ENCODE measurements around the gene COPS9. TPM values are rescaled to one million over a fixed set of nuclear protein-coding genes. Genes with fewer than 3 reads are reported as not detected.

Gene COPS9
- total RNA-seq, 1 experiment from 2014 or later, result 204 TPM

DNA sequence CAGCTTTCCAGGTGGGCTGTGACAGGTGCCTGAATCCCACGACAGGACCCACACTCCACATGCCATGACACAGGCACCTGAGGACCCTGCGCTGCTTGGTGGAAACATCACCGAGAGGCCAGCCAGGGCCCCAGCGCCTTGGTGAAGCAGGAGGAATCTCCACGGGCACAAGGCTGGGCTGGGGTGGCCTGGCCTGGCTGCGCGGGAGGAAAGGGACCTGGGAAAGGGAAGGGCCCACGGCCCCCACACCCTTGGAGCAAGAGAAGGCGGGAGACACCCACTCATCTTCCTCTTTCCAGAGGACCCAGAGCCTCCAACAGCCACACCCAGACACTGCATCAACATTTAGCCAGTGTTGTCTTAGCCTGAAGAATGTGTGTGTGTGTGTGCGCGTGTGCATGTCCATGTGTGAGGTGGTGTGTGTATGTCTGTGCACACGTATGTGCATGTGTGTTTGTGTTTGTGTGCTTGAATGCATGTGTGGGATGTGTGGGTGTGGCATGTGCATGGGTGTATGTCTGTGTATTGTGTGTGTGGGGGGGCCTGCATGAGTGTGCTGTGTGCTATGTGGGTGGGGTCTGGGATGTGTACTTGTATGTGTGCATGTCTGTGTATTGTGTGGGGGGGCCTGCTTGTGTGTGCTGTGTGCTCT, 10.6 kb upstream of the COPS9 start:
- Histone ChIP-seq H3K36me3 (replicated peaks; ENCODE audit: control insufficient read depth, insufficient read depth, low read length) (no peaks in the 10 kb centered on the region), H3K4me3 (ENCODE audit: insufficient read depth, low read depth, low read length) (no peak overlapping the region), H3K27me3 (ENCODE audit: control insufficient read depth, insufficient read depth, low read length) (no peaks in the 10 kb centered on the region)
- no peak for DNase-seq

DNA sequence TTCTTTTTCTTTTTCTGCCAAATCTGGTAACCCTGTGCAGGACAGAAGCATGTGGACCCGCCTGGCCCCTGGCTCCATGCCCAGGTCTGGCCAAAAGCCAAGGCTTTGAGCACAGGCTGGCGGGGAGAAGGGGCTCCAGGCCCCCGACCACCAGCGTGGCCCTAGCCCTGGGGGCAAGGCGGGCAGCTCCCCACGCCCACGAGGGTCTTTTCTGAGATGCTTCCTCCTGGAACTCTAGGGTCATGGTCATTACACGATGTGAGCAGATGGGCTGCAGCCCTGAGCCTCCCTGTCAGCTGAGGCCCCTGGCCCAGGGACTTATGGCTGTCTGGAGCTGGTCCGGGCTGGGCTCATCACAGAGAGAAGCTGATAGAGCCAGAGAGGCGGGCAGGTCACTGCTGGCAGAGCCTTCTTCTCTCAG, 10.0 kb upstream of the COPS9 start:
- Histone ChIP-seq H3K36me3 (replicated peaks; ENCODE audit: control insufficient read depth, insufficient read depth, low read length) (no peaks in the 10 kb centered on the region), H3K27me3 (ENCODE audit: control insufficient read depth, insufficient read depth, low read length) (no peaks in the 10 kb centered on the region), H3K4me3 (ENCODE audit: insufficient read depth, low read depth, low read length) (no peak overlapping the region)
- DNase-seq, result no peak

DNA sequence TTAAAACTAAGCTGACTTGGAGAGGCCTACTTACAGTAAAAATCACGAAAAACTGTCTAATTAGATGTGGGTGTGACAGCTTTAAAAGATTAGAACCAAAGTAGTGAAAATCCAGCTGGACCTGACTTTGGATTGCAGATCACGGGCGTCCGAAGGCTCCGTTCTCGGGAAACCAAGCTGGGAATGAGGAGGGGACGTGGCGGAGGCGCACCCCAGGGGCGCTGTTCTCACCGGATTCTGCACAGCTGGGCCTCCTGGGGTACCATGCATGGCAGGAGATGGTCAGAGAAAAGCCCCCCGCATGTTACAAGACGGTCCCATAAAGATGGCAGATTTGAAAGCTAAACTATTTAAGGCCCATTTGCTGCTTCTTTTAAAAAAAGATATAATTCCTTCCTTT, 9.4 kb upstream of the COPS9 start:
- H3K4me3 ChIP-seq (ENCODE audit: insufficient read depth, low read depth, low read length), result no peak overlapping the region

DNA sequence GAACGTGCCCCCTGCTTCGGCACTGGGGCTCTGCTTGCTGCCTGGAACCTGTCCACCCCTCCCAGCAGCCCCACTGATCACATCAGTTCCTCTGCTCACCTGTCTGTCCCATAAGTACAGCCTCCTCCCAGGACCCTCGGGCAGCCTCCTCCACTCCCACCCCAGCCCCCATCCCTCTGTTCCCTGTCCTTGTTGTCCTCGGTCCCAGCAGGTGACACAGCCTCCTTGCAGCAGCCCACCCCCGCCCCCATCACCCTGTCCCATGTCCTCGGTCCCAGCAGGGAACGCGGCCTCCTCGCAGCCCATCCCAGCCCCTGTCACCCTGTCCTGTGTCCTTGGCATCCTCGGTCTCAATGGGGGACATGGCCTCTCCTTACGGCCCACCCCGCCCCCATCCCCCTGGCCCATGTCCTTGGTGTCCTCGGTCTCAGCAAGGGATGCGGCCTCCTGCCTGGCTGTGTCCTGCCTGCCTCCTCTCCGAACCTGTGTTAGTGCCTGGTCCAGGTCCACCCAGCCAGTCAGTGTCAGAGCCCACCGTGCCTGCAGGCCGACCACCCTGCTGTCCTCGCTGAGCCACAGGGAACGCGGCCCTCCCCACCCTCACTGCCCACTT, 8.7 kb upstream of the COPS9 start:
- DNase-seq, result no peak
- H3K36me3 ChIP-seq (replicated peaks; ENCODE audit: control insufficient read depth, insufficient read depth, low read length), result no peaks in the 10 kb centered on the region
- H3K4me3 ChIP-seq (ENCODE audit: insufficient read depth, low read depth, low read length), result no peak overlapping the region

More for the DNA sequence above, 9.4 kb upstream of the COPS9 start:
- Histone ChIP-seq H3K36me3 (replicated peaks; ENCODE audit: control insufficient read depth, insufficient read depth, low read length) (no peaks in the 10 kb centered on the region), H3K27me3 (ENCODE audit: control insufficient read depth, insufficient read depth, low read length) (no peaks in the 10 kb centered on the region)
- no peak for DNase-seq

DNA sequence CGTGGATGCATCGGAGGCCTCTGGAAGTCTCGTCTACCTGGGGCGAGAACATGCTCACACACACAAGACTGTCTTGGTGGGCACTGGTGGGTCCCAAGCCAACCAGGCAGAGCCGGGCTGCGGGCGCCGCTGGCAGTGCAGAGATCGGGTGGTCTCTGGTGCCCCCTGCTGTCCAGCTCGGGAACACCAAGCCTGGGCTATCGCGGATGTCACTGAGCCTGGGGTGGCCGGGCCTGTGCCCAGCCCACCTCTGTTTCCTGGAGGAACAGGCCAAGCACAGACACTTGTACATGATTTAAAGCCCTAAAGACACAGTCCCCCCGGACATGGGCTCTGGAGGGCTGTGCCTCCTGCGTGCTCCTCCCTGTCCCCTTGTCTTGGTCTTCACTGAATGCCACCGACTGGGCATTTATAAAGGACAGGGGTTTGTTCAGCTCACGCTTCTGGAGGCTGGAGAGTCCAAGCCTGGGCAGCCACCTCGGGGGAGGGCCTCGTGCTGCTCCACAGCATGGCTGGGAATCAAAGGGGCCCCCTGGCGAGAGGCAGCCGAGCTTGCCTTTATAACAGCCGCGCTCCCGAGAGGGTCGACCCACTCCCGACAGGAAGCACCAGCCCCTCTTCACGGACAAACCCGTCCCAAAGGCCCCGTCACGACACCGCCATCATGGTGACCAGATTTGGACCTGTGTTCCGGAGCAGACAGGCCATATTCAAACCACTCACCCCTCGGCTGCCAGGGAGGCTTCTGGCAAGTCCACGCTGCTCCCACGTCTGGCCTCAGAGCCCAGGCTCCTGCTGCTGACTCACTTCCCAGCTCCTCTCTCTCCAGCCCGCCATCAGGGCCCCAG, 7.9 kb upstream of the COPS9 start:
- peak; percentile 96 for DNase-seq
- Histone ChIP-seq H3K4me3 (ENCODE audit: insufficient read depth, low read depth, low read length) (no peak overlapping the region), H3K36me3 (replicated peaks; ENCODE audit: control insufficient read depth, insufficient read depth, low read length) (no peaks in the 10 kb centered on the region), H3K27me3 (ENCODE audit: control insufficient read depth, insufficient read depth, low read length) (no peaks in the 10 kb centered on the region)

More for the DNA sequence above, 8.7 kb upstream of the COPS9 start:
- H3K27me3 ChIP-seq (ENCODE audit: control insufficient read depth, insufficient read depth, low read length), result no peaks in the 10 kb centered on the region

DNA sequence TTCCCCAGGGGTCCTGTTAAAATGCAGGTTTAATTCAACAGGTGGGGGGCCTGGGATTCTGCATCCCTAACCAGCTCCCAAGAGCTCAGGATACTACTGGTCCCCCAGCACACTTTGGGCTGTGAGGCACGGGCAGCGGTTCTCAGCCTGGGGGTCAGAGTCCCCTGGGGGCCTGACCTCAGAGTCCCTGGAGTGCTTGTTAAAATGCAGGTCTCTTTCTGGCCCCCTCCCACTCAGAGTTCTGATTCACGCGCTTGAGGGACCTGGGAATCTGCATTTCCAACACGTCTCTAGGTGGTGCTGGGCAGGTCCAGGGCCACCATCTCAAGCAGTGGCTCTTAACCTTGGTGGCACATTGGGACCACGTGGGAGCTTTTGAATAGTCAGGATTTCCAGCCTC, 7.2 kb upstream of the COPS9 start:
- no peak for DNase-seq
- H3K36me3 ChIP-seq (replicated peaks; ENCODE audit: control insufficient read depth, insufficient read depth, low read length), result no peaks in the 10 kb centered on the region
- H3K27me3 ChIP-seq (ENCODE audit: control insufficient read depth, insufficient read depth, low read length), result no peaks in the 10 kb centered on the region
- no peak overlapping the region for H3K4me3 ChIP-seq (ENCODE audit: insufficient read depth, low read depth, low read length)

DNA sequence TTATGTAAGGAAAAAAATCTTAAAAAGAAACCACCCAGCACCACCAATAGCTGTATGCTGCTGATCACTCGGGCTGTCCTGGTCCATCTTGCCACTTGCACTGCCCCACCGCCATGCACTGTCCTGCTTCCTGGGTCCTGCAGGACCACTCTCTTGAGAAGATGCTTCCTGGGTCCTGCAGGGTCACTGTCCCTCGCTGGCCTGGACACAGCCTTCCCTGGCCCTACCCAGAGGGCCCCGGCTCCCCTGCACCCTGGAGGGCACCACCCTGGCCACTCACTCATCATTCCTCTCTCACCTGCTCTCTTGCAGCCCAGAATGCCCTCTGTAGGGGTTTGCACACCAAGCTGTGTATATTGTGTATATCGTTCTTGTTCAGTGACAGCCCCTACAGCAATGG, 6.8 kb upstream of the COPS9 start:
- no peaks in the 10 kb centered on the region for H3K27me3 ChIP-seq (ENCODE audit: control insufficient read depth, insufficient read depth, low read length)
- no peak for DNase-seq
- H3K36me3 ChIP-seq (replicated peaks; ENCODE audit: control insufficient read depth, insufficient read depth, low read length), result no peaks in the 10 kb centered on the region
- H3K4me3 ChIP-seq (ENCODE audit: insufficient read depth, low read depth, low read length), result no peak overlapping the region

DNA sequence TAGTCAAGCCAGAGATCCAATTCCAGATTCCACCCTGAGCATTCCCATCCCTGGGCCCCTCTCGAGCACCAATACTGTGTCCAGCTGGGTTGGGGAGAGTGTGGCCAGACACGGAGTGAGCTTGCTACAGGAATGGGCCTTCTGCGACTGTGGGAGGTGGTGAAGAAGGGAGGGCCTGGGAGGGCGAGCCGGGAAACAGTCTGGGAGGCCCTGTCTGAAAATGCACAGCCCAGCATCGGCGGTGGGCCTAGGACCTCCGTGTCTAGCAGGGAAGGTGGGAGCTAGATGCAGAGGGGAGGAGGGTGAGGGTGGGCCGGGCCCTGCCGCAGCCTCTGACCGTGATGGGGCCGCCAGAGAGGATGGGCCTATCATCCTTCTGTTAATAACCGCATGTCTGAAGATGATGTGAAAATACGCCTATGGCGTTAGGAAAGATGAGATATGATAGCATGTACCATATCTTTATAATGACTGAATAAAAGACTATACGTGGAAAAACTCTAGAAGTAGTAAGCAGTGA, 6.2 kb upstream of the COPS9 start:
- DNase-seq, result no peak
- H3K4me3 ChIP-seq (ENCODE audit: insufficient read depth, low read depth, low read length), result no peak overlapping the region
- H3K36me3 ChIP-seq (replicated peaks; ENCODE audit: control insufficient read depth, insufficient read depth, low read length), result no peaks in the 10 kb centered on the region

DNA sequence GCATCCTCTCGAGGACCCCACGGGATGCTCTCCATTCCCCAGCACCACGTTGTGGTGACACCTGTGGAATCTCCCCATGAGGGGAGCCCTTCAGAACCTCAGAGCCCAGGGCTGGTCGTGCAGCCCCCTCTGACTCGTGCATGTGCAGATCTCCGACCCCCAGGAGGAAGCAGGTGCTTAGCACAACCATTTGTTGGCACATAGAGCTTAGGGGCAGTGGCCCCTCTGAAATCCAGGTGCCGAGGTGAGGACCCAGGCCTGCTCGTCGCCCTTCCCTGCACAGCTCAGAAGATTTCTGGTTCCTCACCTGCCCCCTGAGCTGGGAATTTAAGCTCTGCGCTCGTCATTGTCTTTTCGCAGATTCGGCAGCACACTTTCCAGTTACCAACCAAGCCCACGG, 5.6 kb upstream of the COPS9 start:
- peaks cover 4% of the 10 kb centered on the region; the same call in 1 of the 2 replicates for H3K27me3 ChIP-seq (ENCODE audit: control insufficient read depth, insufficient read depth, low read length)
- no peak for DNase-seq
- H3K36me3 ChIP-seq (replicated peaks; ENCODE audit: control insufficient read depth, insufficient read depth, low read length), result no peaks in the 10 kb centered on the region

More for the DNA sequence above, 6.2 kb upstream of the COPS9 start:
- H3K27me3 ChIP-seq (ENCODE audit: control insufficient read depth, insufficient read depth, low read length), result no peaks in the 10 kb centered on the region; the same call in 1 of the 2 replicates

DNA sequence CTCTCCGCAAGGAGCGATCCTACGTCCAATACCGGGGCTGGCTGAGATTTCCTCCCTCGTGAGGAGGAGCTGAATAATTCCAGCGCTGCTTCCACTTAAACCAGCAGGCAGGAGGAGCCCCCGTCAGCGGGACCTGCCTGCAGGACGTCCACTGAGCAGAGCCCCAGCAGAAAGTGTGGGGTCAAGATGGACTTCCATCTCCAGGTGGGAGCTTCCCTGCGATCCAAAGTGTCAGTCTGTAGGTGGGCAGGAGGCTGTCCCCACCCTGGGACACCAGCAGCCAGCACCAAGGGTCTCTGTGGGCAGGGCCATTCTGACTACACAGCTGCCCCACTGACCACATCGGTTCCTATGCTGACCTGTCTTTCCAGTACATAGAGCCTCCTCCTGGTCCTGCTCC, 4.8 kb upstream of the COPS9 start:
- DNase-seq, result no peak
- Histone ChIP-seq H3K36me3 (replicated peaks; ENCODE audit: control insufficient read depth, insufficient read depth, low read length) (no peaks in the 10 kb centered on the region), H3K4me3 (ENCODE audit: insufficient read depth, low read depth, low read length) (no peak overlapping the region), H3K27me3 (ENCODE audit: control insufficient read depth, insufficient read depth, low read length) (peaks cover 5% of the 10 kb centered on the region; the same call in 1 of the 2 replicates)

More for the DNA sequence above, 5.6 kb upstream of the COPS9 start:
- H3K4me3 ChIP-seq (ENCODE audit: insufficient read depth, low read depth, low read length), result no peak overlapping the region

DNA sequence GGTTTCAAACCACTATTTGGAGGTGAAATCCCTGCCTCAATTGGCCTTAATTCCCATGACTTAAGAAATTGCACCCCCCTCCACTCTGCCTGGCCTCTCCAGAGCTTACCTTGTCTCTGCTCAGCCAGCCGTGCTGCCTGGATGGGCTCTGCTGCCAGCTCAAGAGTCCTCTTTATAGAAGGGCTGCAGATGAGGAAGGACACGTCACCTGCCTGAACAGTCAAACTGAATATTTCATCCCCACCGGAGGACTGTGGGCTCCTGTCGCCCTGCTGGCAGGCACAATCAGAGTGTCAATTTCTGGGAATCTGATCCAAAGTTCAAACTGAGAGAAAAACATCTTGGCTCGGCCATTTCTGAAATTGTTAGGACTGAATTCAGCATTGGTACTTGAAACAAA, 4.4 kb upstream of the COPS9 start, which contains the start of gene OTOS:
TSS of gene OTOS (minus strand) at position 148 of the 400 bp plus-strand sequence. CDS start 332 bp downstream, outside the sequence.
- Histone ChIP-seq H3K27me3 (ENCODE audit: control insufficient read depth, insufficient read depth, low read length) (peaks cover 5% of the 10 kb centered on the region; the same call in 1 of the 2 replicates), H3K4me3 (ENCODE audit: insufficient read depth, low read depth, low read length) (no peak within 1 kb of the TSS), H3K36me3 (replicated peaks; ENCODE audit: control insufficient read depth, insufficient read depth, low read length) (no peaks in the 10 kb centered on the region)
- no peak for DNase-seq

DNA sequence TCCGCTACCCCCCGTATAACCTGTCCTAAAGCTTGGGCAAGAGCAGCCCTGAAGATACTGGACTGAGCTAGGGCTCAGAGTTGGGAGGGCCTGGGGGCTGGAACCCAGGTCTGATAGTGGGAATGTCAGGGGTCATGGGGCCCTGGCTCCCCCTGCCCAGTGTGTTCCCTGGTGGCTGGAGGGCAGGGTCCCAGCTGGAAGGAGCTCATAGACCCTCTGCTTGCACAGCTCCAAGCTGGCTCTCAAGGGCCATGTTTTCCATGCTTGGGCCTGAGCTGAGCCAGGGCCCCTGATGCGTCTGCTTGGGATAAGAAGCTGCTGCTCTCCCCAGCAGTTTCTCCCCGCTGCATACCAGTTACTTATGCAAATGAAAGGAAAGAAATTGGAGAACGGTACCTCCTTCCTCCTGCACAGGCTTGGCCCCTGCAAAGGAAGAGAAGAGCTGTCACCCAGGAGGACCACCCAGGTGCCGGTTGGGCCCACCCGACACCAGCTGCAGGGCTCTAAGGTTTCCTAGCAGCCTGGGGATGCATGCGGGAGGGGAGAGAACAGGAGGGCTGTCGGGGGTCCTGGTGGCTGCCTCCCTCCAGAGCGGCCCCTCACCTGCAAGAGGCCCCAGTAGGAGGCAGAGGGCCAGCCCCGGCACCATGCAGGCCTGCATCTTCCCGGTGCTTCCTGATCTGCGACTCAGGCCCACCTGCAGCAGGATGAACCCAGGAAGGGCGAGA, 3.7 kb upstream of the COPS9 start:
- Histone ChIP-seq H3K36me3 (replicated peaks; ENCODE audit: control insufficient read depth, insufficient read depth, low read length) (no peaks in the 10 kb centered on the region), H3K4me3 (ENCODE audit: insufficient read depth, low read depth, low read length) (no peak overlapping the region), H3K27me3 (ENCODE audit: control insufficient read depth, insufficient read depth, low read length) (peaks cover 5% of the 10 kb centered on the region; the same call in 1 of the 2 replicates)
- DNase-seq, result peak; percentile 83

DNA sequence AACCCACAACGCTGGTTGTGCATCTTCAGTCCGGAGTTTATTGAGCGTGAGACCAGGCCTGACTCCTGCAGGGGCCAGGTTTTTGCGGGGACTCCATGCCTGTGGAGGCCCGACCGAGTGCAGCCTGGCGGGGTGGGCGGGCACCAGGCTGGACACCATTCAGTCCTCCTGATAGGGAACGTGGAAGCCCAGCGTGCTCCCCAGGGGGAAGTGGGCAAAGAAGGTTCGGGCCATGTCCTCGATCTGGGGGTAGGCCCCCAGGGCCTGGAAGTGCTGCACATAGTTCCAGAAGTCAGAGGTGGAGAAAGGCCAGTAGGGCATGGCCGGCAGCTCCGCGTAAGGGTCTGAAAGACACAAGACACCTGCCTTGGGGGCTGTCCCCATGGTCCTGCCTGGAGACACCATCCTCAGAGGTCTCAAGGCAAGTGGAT, 2.9 kb upstream of the COPS9 start:
- H3K27me3 ChIP-seq (ENCODE audit: control insufficient read depth, insufficient read depth, low read length), result peaks cover 5% of the 10 kb centered on the region; the same call in 1 of the 2 replicates
- no peaks in the 10 kb centered on the region for H3K36me3 ChIP-seq (replicated peaks; ENCODE audit: control insufficient read depth, insufficient read depth, low read length)
- no peak overlapping the region for H3K4me3 ChIP-seq (ENCODE audit: insufficient read depth, low read depth, low read length)
- DNase-seq, result peak; percentile 35
